ENCODE data around the gene MUC21.
"Not testable (repeated sequence)": the region's sequence is repeated elsewhere in the genome, so short reads cannot be mapped to it uniquely, and the experiment has no call there.

The MUC21 gene

GRCh38 chr6:30981942-30982772, 1.4 kb upstream of the MUC21 start:
- TF ChIP-seq GATA1 (IDR thresholded peaks at IDR 0.05; ENCODE audit: low read depth, low read length) (no peak), POLR2A (IDR thresholded peaks at IDR 0.05; ENCODE audit: low read length) (no peak)
- DNase-seq, result no peak

DNA sequence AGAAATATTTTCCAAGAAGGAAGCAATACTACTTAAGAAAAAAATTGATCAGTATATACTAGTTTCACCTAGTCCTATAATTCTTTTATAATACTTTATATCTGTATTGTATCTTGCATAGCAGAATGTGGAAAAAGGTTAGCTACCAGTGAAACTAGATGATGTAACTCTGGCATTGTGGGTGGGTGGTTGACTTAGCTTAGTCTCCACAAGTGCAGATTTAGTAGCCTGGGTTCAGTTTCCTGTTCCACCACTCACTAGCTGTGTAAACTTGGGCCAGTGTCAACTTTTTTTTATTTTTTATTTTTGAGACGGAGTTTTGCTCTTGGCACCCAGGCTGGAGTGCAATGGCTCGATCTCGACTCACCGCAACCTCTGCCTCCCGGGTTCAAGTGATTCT, 2.0 kb downstream of the MUC21 start:
- no peak for DNase-seq
- TF ChIP-seq POLR2A (IDR thresholded peaks at IDR 0.05; ENCODE audit: low read length), result no peak
- no peak for TF ChIP-seq GATA1 (IDR thresholded peaks at IDR 0.05; ENCODE audit: low read depth, low read length)

GRCh38 chr6:30987304-30987703, 3.8 kb downstream of the MUC21 start:
- TF ChIP-seq POLR2A (IDR thresholded peaks at IDR 0.05; ENCODE audit: low read length) (no peak), GATA1 (IDR thresholded peaks at IDR 0.05; ENCODE audit: low read depth, low read length) (no peak)
- DNase-seq, result no peak

GRCh38 chr6:30988209-30988825, 4.8 kb downstream of the MUC21 start:
- peak; percentile 71 to 92 for DNase-seq

GRCh38 chr6:30990422-30991086, 7.0 kb downstream of the MUC21 start:
- no peak for DNase-seq
- TF ChIP-seq GATA1 (IDR thresholded peaks at IDR 0.05; ENCODE audit: low read depth, low read length), result no peak
- no peak for TF ChIP-seq POLR2A (IDR thresholded peaks at IDR 0.05; ENCODE audit: low read length)

More at GRCh38 chr6:30988209-30988825, 4.8 kb downstream of the MUC21 start:
- TF ChIP-seq GATA1 (IDR thresholded peaks at IDR 0.05; ENCODE audit: low read depth, low read length) (no peak), POLR2A (IDR thresholded peaks at IDR 0.05; ENCODE audit: low read length) (no peak)

- no peak for DNase-seq
- no peak for TF ChIP-seq GATA1 (IDR thresholded peaks at IDR 0.05; ENCODE audit: low read depth, low read length)
- TF ChIP-seq POLR2A (IDR thresholded peaks at IDR 0.05; ENCODE audit: low read length), result no peak
Measured at GRCh38 chr6:30991891-30992290, 8.4 kb downstream of the MUC21 start.

DNA sequence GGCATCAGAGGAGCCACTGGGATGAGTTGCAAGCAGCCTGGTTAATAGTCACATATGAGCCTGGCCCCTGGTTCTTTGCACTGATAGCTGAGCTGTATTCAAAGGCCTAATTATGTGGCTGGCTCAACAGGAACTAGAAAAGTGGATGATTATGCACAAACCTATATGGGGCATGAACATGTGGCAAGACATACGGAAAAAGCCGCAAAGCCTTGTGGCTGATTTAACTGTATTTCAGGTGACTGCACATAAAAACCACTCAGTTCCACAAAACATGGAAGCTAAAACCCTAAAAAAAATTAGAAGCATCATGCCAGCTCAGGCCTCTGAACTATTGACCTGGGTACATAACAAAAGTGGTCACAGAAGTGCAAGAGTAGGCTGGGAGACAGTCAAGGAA, 13.8 kb downstream of the MUC21 start:
- no peak for DNase-seq
- TF ChIP-seq POLR2A (IDR thresholded peaks at IDR 0.05; ENCODE audit: low read length), result no peak
- TF ChIP-seq GATA1 (IDR thresholded peaks at IDR 0.05; ENCODE audit: low read depth, low read length), result no peak

DNA sequence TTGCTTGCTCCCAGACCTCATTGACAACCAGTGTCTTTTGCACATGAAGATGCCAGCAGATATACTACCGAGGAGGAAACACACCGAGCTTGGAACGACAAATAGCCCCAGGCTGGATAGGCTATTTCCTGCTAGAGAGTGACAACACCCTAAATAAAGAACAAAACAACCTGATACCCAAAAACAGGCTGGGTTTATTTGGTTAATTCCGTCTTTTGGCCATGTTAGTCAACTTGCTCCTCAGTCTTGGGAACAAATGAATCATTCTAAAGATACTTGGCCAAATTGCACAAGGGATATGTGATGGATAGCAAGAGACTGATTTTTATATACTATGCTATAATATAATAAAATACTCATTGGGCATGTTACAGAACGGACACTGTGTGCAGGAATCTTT, 15.3 kb downstream of the MUC21 start:
- DNase-seq, result no peak
- TF ChIP-seq GATA1 (IDR thresholded peaks at IDR 0.05; ENCODE audit: low read depth, low read length) (no peak), POLR2A (IDR thresholded peaks at IDR 0.05; ENCODE audit: low read length) (no peak)

GRCh38 chr6:31000067-31000860, 16.7 kb downstream of the MUC21 start:
- DNase-seq, result not testable (repeated sequence)

DNA sequence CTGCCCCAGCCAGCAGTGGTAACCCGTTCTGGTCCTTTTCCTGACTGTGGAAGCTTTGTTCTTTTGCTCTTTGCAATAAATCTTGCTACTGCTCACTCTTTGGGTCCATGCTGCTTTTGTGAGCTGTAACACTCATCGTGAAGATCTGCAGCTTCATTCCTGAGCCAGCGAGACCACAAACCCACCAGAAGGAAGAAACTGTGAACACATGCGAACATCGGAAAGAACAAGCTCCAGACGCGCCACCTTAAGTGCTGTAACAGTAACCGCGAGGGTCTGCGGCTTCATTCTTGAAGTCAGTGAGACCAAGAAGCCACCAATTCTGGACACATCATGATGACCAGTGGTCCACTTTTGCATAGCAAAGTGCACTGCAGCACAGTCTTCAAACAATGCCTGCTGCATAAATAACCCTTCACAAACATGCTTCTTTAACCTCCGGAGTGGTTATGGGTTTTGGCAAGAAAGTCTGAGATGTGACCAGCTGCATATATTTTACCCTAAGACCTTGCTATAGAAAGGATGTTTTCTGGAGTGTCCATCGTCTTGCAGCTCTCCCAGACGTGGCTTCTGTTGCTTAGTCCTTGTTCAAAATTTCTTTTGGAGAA, 17.9 kb downstream of the MUC21 start:
- no peak for DNase-seq
- TF ChIP-seq GATA1 (IDR thresholded peaks at IDR 0.05; ENCODE audit: low read depth, low read length), result no peak
- no peak for TF ChIP-seq POLR2A (IDR thresholded peaks at IDR 0.05; ENCODE audit: low read length)

GRCh38 chr6:31002471-31002870, 19.0 kb downstream of the MUC21 start:
- TF ChIP-seq POLR2A (IDR thresholded peaks at IDR 0.05; ENCODE audit: low read length) (no peak), GATA1 (IDR thresholded peaks at IDR 0.05; ENCODE audit: low read depth, low read length) (no peak)
- DNase-seq, result no peak

DNA sequence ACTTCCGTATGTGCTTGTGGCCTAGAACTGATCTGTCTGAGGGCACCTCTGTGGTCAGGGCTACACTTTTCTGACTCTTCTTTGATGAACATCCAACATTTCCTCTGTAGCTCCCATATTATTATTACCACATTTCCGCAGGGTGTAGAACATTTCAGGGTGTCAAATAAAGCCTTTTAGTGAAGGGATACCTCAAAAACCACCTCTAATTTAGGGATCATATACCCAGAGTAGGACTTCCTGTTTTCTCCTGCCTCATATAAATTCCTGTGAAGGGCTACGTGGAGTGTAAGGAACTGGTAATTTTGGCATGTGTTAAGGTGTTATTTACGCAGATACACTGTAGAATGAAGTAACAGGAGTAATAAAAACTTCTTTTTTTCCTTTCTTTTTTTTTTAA, 21.3 kb downstream of the MUC21 start:
- no peak for DNase-seq
- TF ChIP-seq GATA1 (IDR thresholded peaks at IDR 0.05; ENCODE audit: low read depth, low read length), result no peak
- no peak for TF ChIP-seq POLR2A (IDR thresholded peaks at IDR 0.05; ENCODE audit: low read length)

DNA sequence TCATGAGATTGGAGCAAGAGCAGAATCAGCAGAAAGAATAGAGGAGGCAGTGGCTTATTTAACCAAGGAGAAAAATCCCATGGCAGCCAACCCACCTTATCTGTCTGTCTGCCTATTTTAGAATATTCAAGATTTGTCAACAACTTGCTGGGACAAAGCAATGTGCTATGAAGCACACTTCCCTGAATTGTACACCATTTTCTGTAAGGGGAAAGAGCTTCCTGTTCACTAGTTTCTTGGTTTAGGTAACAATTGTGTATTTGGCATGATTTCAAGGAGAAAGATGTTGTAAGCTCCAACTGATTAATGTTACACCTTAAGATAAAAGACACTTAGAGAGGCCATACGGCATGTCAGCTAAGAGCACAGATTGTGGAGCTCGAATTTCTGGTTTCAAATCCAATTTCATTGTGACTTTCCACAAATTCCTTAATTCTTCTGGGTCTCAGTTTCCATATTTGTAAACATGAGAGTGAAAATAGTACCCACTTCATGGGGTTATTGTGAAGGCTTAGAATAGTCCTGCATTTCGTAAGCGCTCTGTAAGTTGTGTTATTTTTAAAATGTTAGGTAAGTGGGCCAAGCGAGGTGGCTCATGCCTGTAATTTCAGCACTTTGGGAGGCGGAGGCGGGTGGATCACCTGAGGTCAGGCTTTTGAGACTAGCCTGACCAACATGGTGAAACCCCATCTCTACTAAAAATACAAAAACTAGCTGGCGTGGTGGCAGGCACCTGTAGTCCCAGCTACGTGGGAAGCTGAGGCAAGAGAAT, 21.9 kb downstream of the MUC21 start:
- DNase-seq, result no peak
- no peak for TF ChIP-seq GATA1 (IDR thresholded peaks at IDR 0.05; ENCODE audit: low read depth, low read length)

Measured in erythroblast (primary cell).